DMS53 treated with DMSO at 0.1 percent for 48 hours (cell line): ENCODE measurements around the gene CLEC14A.

Experiments
- DNase-seq: peaks from one replicate; lab custom pipeline; 2025; ENCODE audit not compliant: unreplicated experiment; lab: John Stamatoyannopoulos, UW

CLEC14A gene

DNA sequence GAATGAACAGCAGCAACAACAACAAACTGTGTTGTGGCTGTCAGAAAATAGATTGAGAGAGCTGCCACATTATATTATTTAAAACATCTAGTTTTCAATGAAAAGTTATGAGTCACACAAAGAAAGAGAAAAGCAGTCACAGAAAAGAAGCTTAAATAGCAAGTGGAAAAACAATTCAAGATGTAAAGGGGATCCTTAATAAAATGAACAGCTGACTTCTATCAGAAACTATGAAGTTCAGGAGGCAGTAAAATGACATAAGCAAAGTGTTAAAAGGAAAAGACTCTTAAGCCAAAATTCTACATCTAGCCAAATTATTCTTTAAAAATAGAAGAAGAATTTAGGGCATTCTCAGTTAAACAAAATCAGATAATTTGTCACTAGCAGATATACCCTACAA lies 5.6 kb downstream of the CLEC14A start:
- no peak for DNase-seq

DNA sequence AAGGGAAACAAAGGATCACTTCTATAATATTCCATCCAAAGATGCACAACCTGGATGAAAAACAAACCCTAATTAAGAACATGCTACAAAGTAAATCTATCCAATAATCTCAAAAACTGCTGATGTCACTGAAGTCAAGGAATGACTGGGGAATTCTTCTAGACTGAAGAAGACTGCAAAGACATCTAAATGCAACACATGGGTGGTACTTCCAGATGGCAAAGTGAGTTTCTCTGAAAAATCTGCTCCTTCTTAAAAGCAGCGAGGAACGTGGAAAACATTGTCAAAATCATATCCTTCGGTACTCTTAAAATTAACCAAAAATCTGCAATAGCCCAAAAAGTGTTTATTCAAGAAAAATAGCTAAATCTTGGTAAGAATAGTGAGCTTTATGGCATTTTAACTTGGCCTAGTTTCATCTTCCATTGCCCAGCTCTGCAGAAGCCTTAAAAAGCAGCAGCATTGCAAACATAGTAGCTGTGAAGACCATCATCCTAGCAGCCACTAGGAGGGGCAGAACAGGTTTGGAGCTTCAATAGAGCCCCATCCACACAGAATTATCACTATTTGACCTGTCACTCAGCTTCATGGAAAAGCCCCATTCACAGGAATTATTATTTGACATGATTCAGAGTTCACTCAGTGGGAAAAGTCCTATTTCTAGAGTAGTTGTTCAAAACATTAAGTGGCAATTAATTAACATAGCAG lies 7.4 kb downstream of the CLEC14A start:
- no peak for DNase-seq

DNA sequence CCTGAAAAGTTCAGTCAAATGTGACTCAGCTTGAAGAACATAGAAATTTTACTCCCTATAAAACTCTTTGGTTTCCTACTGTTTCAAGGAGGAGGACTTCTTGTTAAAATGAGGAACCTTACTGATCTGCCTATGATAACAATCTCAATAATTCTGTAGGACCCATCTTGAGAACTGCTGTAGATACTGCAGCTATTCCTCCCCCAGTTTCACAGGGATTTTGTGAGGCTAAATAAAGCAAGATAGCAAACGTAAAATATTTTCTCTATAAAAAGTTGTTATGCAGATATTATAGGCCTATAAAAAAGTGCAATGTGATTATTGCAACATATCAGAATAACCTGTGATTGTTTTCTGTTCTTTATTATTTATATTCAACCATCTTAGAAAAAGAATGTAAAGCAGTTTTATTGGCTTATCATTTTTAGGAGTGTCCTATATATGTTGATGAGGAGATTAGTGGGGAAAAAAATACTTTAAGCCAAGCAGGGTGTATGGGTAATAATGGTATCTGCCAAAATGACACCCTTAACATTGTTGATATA lies 12.1 kb downstream of the CLEC14A start:
- no peak for DNase-seq

DNA sequence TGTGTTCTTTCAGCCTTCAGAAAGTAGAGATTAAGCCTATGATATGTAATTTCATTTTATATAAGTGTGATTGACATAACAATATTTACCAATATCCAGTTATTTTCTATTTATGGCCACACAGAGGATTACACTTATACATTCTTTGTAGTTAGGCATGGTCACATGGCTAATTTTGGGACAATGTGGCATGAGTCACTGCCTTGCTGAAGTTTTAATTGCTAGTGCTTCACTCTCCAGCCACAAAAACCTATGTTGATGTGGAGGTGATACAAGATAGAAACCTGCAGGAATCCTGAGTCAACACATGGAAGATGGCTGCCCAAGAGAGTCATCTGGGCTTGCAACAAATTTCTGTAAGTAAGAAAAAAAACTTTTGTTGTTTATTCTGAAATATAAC lies 17.0 kb downstream of the CLEC14A start:
- no peak for DNase-seq

DNA sequence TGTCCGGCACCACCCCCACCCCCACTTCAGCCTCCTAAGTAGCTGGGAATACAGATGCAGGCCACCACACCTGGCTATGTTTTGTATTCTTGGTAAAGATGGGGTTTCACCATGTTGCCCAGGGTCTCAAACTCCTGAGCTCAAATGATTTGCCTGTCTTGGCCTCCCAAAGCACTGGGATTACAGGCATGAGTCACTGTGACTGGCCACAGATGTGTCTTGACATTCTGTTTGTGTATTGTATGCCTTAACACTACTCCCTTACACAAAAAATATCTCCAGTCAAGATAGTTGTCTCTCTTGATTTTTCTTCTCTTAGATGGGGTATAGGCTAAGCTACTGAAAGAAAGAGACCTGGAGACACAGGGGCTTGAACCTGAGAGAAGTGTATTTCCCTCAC lies 17.6 kb downstream of the CLEC14A start:
- no peak for DNase-seq

DNA sequence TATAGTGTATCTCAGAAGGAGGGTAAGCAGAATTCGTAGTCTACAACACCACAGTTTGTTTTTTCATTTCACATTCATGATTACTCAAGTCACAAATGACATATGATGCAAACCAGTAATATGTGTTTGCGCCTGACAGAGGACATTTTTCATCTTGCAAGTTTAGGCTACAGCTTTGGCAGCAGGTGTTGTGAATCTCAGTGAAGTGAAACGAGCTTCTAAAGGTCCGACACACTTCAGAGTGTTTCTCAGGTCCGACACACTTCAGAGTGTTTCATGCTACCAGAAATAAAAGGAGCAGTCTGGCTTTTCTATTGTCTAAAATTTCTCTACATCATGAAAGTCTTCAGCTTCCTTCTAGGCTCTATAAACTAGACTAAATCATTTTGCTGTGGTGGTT lies 22.7 kb downstream of the CLEC14A start:
- DNase-seq: no peak

DNA sequence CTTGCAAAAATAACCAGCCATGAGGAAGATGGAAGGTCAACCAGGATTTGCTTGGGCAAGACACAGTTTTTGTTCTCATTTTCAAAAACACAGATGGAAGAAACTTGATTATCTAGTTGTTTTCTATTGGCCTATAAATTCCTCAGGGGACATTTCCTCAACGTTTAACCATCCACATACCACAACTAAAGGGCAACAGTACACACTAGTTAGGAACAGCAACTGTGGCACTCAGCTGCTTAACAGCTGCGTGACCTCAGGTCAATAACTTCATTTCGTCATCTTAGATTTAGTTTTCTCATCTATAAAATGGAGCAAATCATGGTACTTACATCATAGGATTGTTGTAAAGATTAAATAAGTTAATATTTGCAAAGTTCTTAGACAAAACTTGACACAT lies 29.5 kb downstream of the CLEC14A start:
- DNase-seq: no peak

DNA sequence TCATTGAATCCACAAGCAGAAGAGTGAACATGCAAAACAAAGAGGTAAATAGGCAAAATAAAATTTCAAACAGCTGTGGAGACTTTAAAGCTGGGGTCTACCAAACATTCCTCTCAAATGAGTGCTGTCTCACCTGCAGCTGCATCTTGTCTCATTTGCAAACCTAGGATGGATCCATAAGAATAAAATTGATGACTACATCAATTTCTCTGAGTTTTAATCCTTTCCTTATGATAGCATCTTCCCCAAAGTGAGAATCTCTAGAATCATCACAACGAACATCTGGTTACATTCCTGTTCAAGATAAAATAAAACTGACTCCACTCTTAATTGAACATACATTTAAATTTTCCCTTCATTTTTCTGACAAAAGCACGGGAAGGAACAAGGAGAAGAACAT lies 29.9 kb downstream of the CLEC14A start:
- DNase-seq: no peak

DNA sequence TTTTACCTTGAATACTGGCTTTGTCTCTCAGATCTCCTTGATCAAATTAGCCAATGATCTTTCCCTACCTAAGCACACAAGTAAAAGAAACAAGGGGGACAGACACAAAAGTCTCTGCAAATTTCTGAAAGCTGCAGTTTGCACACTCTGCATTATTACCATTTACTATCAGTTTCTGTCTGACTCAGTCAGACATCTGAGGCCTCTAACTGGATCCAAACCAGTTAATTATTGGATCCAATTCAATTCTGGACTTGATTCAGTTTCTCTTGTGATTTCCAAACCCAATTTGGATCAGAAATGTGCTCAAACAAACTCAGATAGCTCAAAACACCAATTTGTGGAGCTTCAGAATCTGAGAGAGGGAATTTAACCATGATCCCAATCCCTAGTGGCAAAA lies 31.6 kb downstream of the CLEC14A start:
- no peak for DNase-seq

DNA sequence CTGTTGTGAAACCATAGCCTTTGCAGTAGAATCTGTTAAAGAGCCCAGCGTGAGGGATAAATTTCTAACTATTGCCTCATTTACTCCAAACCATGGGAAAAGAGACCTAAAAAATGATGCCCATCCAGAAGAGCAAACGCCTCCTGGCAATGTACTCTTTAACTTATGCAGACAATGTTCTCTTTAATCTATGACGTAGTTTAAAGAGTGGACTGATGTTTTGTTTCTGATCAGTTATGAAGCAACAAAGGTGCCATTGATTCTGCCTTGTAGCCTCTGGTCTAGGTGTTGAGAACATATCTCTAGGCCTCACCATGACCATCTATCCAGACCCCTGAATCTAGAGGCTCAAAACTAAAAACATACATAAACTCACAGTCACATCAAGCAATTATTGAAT lies 34.8 kb downstream of the CLEC14A start:
- no peak for DNase-seq

DNA sequence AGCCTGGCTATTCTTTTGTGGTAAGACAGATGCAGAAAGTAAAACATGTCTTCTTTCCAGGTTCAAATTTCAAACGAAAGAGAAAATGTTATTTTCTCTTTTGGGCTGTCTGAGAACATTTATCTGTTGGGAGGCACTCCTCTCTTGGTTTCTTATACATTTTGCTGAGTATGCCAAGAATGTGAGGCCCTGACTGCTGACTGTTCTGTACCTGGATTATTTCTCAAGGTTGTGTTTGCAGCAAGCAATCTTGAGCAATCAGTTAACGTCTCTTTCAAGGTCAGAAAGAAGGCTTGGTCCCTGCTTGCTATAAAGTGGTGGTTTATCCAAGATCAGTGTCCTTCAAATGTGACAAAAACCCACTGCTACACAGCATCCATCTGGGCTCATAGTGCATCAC lies 38.3 kb downstream of the CLEC14A start:
- DNase-seq: no peak

DNA sequence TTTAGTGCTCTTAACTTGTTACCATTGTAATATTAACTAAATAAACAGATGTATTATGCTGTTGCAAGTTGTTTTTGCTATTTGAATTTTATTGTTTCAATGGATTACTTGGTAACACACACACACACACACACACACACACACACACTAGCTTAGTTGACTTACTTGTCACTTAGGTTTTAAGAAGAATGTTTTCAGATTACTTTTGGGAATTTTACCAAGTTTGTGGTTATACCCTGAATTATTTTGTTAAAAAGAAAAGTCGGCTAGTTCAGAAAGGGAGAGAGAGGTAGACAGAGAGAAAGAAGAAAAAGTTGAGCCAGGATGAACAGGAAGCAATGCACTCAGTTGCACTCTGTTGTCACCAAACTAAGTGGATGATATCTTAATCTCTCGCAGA lies 42.9 kb downstream of the CLEC14A start:
- no peak for DNase-seq

DNA sequence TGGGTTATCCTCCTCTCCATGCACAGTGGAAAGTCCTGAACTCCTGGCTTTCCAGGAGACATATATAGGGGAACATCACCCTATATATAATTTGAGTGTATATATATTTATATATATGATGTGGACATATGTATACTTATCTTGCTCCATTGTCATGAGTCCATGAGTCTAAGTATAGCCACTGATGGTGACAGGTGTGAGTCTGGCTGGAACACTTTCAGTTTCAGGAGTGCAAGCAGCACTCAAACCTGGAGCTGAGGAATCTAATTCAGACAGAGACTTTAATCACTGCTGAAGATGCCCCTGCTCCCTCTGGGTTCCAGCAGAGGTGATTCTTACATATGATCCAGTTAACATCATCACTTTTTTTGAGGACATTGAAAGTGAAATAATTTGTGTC lies 43.8 kb downstream of the CLEC14A start:
- DNase-seq: no peak

DNA sequence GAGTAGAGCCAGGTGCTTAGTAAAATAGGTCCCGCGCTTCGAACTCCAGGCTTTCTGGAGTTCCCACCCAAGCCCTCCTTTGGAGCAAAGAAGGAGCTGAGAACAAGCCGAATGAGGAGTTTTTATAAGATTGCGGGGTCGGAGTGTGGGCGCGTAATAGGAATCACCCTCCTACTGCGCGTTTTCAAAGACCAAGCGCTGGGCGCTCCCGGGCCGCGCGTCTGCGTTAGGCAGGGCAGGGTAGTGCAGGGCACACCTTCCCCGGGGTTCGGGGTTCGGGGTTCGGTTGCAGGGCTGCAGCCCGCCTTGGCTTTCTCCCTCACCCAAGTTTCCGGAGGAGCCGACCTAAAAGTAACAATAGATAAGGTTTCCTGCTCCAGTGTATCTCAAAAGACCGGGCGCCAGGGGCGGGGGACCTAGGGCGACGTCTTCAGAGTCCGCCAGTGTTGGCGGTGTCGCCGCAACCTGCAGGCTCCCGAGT lies 44.6 kb downstream of the CLEC14A start:
- DNase-seq: no peak

DNA sequence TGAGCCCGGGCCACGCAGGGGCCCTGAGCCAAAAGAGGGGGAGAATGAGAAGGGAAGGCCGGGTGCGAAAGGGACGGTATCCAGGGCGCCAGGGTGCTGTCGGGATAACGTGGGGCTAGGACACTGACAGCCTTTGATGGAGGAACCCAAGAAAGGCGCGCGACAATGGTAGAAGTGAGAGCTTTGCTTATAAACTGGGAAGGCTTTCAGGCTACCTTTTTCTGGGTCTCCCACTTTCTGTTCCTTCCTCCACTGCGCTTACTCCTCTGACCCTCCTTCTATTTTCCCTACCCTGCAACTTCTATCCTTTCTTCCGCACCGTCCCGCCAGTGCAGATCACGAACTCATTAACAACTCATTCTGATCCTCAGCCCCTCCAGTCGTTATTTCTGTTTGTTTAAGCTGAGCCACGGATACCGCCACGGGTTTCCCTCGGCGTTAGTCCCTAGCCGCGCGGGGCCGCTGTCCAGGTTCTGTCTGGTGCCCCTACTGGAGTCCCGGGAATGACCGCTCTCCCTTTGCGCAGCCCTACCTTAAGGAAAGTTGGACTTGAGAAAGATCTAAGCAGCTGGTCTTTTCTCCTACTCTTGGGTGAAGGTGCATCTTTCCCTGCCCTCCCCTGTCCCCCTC lies 45.2 kb downstream of the CLEC14A start:
- no peak for DNase-seq

DNA sequence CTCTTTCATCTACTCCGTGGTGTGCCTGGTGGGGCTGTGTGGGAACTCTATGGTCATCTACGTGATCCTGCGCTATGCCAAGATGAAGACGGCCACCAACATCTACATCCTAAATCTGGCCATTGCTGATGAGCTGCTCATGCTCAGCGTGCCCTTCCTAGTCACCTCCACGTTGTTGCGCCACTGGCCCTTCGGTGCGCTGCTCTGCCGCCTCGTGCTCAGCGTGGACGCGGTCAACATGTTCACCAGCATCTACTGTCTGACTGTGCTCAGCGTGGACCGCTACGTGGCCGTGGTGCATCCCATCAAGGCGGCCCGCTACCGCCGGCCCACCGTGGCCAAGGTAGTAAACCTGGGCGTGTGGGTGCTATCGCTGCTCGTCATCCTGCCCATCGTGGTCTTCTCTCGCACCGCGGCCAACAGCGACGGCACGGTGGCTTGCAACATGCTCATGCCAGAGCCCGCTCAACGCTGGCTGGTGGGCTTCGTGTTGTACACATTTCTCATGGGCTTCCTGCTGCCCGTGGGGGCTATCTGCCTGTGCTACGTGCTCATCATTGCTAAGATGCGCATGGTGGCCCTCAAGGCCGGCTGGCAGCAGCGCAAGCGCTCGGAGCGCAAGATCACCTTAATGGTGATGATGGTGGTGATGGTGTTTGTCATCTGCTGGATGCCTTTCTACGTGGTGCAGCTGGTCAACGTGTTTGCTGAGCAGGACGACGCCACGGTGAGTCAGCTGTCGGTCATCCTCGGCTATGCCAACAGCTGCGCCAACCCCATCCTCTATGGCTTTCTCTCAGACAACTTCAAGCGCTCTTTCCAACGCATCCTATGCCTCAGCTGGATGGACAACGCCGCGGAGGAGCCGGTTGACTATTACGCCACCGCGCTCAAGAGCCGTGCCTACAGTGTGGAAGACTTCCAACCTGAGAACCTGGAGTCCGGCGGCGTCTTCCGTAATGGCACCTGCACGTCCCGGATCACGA lies 46.0 kb downstream of the CLEC14A start:
- peak; percentile 80 for DNase-seq

DNA sequence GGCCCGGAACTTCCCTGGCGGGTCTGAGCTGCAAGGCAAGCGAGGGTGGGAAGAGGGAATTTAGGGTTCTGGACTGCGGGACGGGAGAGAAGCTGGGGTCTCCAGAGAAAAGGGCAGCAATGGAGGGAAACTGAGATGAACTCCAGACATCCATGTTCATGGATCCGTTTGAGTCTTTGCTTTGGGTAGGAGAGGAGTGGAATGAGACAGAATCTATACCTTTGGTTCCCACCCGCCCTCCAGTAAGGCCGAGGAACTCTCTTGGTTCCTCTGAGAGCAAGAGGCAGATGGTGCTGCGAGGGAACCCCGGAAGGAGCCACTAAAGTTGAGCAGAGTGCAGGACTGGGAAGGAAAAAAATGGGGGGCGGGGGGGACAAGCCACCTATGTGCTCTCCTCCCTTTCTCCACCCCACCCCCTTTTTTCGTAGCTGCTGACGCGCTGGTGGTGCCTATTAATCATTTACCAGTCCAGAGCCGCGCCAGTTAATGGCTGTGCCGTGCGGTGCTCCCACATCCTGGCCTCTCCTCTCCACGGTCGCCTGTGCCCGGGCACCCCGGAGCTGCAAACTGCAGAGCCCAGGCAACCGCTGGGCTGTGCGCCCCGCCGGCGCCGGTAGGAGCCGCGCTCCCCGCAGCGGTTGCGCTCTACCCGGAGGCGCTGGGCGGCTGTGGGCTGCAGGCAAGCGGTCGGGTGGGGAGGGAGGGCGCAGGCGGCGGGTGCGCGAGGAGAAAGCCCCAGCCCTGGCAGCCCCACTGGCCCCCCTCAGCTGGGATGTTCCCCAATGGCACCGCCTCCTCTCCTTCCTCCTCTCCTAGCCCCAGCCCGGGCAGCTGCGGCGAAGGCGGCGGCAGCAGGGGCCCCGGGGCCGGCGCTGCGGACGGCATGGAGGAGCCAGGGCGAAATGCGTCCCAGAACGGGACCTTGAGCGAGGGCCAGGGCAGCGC lies 47.0 kb downstream of the CLEC14A start:
- DNase-seq: peak; percentile 44

DNA sequence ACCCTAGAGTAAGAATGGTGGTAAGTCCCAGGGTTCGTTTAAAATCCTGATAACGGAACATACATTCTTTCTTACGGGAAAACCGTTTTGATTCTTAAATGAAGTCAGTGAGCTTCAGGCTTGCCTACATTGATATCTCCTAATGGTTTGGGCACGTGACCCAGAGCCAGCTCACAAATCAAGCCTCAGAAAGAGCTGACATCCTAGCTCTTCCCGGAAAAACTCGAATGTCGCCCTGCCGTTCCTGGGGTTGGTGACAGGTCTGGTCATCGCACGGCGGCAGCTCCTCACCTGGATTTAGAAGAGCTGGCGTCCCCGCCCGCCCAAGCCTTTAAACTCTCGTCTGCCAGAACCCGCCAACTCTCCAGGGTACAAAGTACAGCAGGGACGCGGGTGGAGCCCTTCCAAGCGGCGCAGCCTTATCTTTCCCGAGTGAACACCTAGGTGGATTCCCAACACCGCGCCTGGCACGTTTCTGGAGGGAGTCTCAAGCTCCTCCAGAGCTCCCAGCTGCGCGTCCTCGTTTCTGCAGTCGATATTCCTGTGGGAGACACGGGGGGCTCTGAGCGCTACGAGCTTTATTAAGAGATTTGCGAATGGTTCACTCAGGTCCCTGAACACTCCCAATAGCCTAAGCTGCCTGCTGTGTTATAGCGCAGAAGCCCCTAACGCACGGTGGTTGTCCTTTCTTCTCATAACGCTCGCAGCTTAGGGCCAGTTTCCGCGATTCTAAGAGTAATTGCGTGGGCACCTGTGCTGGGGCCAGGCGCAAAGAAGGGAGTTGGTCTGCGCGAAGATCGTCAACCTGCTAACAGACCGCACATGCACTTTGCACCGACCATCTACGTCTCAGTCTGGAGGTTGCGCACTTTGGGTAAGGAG lies 47.9 kb downstream of the CLEC14A start, which contains the start of gene SSTR1:
Gene SSTR1 (plus strand): TSS at position 169 of the 882 bp plus-strand sequence. CDS start 1,486 bp downstream, outside the sequence.
- peak; percentile 26 for DNase-seq

DNA sequence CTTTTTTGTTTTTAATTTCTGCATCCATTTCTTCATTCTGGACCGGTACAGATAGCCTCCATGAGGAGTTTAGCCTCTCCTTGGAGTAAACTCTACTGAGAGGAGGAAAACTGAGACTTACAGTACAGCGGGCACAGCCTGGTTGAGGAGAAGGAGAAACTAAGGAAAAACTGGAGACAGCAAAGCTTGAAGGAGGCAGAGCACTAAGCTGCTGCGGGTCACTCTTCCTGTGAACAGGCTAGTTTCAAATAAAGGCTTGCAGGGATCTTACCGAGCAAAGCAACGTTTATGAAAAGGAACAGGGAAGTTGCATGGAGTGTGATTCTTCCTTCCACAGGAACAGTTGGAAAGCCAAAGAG lies 48.5 kb downstream of the CLEC14A start:
- no peak for DNase-seq
